B cell (primary cell): ENCODE data around the gene PITHD1. TPM values are rescaled to one million over a fixed set of nuclear protein-coding genes. Genes with fewer than 3 reads are reported as not detected.
"Not testable (repeated sequence)": the region's sequence is repeated elsewhere in the genome, so short reads cannot be mapped to it uniquely, and the experiment has no call there.

ENCODE experiments used
- ATAC-seq: fragments of 200-7000 bp; cut with Tn5 transposase; one replicate; pipeline ENCODE4 v1.10.0; 2021; ENCODE audit warnings: low read depth, mild to moderate bottlenecking, moderate number of reproducible peaks, moderate library complexity
- CTCF ChIA-PET: fragments of 350-600 bp; sonication (Branson Sonifier 250); formaldehyde crosslinking; loops from one replicate; lab custom pipeline; 2021; ENCODE audit warnings: antibody characterized with exemption, inconsistent platforms; lab: Charles Lee
- POLR2A ChIA-PET: fragments of 350-600 bp; sonication (Branson Sonifier 250); formaldehyde crosslinking; loops from one replicate; lab custom pipeline; 2021; ENCODE audit warnings: antibody characterized with exemption; lab: Charles Lee
- DNase-seq: peaks from one replicate; pipeline ENCODE4 v3.0.0; 2013
- H2AFZ ChIP-seq: 2 replicates; pipeline ENCODE4 v1.6.1; 2012; ENCODE audit warnings: mild to moderate bottlenecking, low read depth, low read length; ENCODE audit not compliant: insufficient read depth, poor library complexity, severe bottlenecking
- H3K27ac ChIP-seq, 2 donors: 1 replicate in 1 of 2; 2 replicates in 1 of 2; pipeline ENCODE4 v1.5.1; 2012 to 2013; ENCODE audit warnings: low read length in 2 of 2, mild to moderate bottlenecking in 2 of 2, moderate library complexity in 1 of 2
- H3K27me3 ChIP-seq, 4 experiments: fragments of 200-600 bp in 1 of 4; sonication (generic) in 1 of 4; replicated peaks in 1 of 4; 1 replicate in 2 of 4; 2 replicates in 2 of 4; pipeline versions ENCODE4 v1.6.1 to v1.7.0; 2013 to 2016; ENCODE audit warnings: low read length in 3 of 4, mild to moderate bottlenecking in 2 of 4, mixed read lengths in 1 of 4, moderate library complexity in 1 of 4; ENCODE audit not compliant: insufficient read depth in 4 of 4, control insufficient read depth in 3 of 4; ENCODE audit errors: control extremely low read depth in 1 of 4
- H3K36me3 ChIP-seq, 2 experiments: replicated peaks in 1 of 2; 1 replicate in 1 of 2; 2 replicates in 1 of 2; pipeline versions ENCODE4 v1.6.1 to v1.7.1; 2013; ENCODE audit warnings: low read length in 1 of 2; ENCODE audit not compliant: insufficient read depth in 2 of 2, control insufficient read depth in 1 of 2; ENCODE audit errors: control extremely low read depth in 1 of 2, extremely low read depth in 1 of 2
- H3K4me1 ChIP-seq, 2 donors: fragments of 200-600 bp in 1 of 2; sonication (generic) in 1 of 2; 1 replicate in 1 of 2; 2 replicates in 1 of 2; pipeline versions ENCODE4 v1.5.1 to v1.6.1; 2013 to 2017; ENCODE audit warnings: low read length in 2 of 2; ENCODE audit not compliant: control insufficient read depth in 2 of 2, insufficient read depth in 2 of 2
- H3K4me2 ChIP-seq: replicated peaks from 2 replicates; pipeline ENCODE3; 2012; ENCODE audit warnings: mild to moderate bottlenecking, low read depth, low read length; ENCODE audit not compliant: poor library complexity, severe bottlenecking
- H3K4me3 ChIP-seq, 5 experiments: fragments of 200-600 bp in 1 of 5; sonication (generic) in 1 of 5; 1 replicate in 3 of 5; 2 replicates in 2 of 5; pipeline versions ENCODE4 v1.5.1 to v1.7.0; 2011 to 2016; ENCODE audit warnings: low read length in 4 of 5, mild to moderate bottlenecking in 4 of 5, low read depth in 2 of 5, control low read depth in 1 of 5, moderate library complexity in 1 of 5; ENCODE audit not compliant: insufficient read depth in 1 of 5; ENCODE audit errors: control extremely low read depth in 1 of 5, extremely low read depth in 1 of 5
- H3K79me2 ChIP-seq: fragments of 200-600 bp; sonication (generic); one replicate; pipeline ENCODE4 v1.6.0; 2016; ENCODE audit warnings: low read length; ENCODE audit not compliant: control insufficient read depth, insufficient read depth
- H3K9ac ChIP-seq: fragments of 200-600 bp; sonication (generic); 2 replicates; pipeline ENCODE4 v1.6.1; 2017; ENCODE audit warnings: mild to moderate bottlenecking, low read length, moderate library complexity
- H3K9me3 ChIP-seq, 3 donors: one replicate each; pipeline versions ENCODE4 v1.6.1 to v1.7.1; 2013; ENCODE audit warnings: low read length in 2 of 3; ENCODE audit not compliant: control insufficient read depth in 2 of 3, insufficient read depth in 1 of 3; ENCODE audit errors: control extremely low read depth in 1 of 3
- H4K20me1 ChIP-seq: 2 replicates; pipeline ENCODE4 v1.6.0; 2012; ENCODE audit warnings: mild to moderate bottlenecking, low read length; ENCODE audit not compliant: insufficient read depth, control insufficient read depth, poor library complexity, severe bottlenecking
- H3K27ac Mint-ChIP-seq: one replicate; pipeline ENCODE4 v1.8.0; 2021; ENCODE audit warnings: mixed read lengths
- H3K27me3 Mint-ChIP-seq: one replicate; pipeline ENCODE4 v1.8.0; 2021; ENCODE audit warnings: mixed read lengths
- H3K4me1 Mint-ChIP-seq: one replicate; pipeline ENCODE4 v1.8.0; 2021; ENCODE audit warnings: mixed read lengths
- H3K4me3 Mint-ChIP-seq: one replicate; pipeline ENCODE4 v1.8.0; 2021; ENCODE audit warnings: mixed read lengths
- H3K9me3 Mint-ChIP-seq: one replicate; pipeline ENCODE4 v1.8.0; 2022; ENCODE audit warnings: mixed read lengths; ENCODE audit not compliant: insufficient read depth
- EZH2 ChIP-seq: IDR thresholded peaks from 2 replicates; pipeline ENCODE4 v1.6.1; 2012; ENCODE audit warnings: borderline replicate concordance, low read depth, mild to moderate bottlenecking, moderate library complexity, low read length; ENCODE audit not compliant: insufficient read depth, poor library complexity, severe bottlenecking
- WGBS: methylation state at CpG from one replicate; pipeline ENCODE4 v1.1.5; 2013; ENCODE audit warnings: missing lambda C conversion rate; ENCODE audit not compliant: insufficient coverage; 5-methylcytosine and 5-hydroxymethylcytosine counted together
- intact Hi-C: fragments of 100-400 bp; cut with micrococcal nuclease; formaldehyde crosslinking; loops from one replicate; pipeline ENCODE4 v1.10.0; 2022
- polyA plus RNA-seq: library from polyadenylated mRNA; depleted of rRNA; stranded (reverse); fragments of >200 nt; gene quantifications from 2 replicates; pipeline ENCODE4 v1.2.3, GENCODE V29; 2012
- total RNA-seq, 2 donors: library from RNA; stranded (reverse); fragments of 120-200 nt in 1 of 2; gene quantifications; 1 replicate in 1 of 2; 2 replicates in 1 of 2; pipeline versions ENCODE4 v1.2.3 to v1.2.4, GENCODE V29; 2013 to 2022
- TF ChIP-seq, protein P1 (sequence below): fragments of 200-600 bp; IDR thresholded peaks from one replicate; pipeline ENCODE4 v1.8.0; 2022; ENCODE audit warnings: antibody characterized with exemption, mild to moderate bottlenecking

Gene PITHD1
- total and polyA plus RNA-seq, 2 donors (not counting 1 experiment from before 2014, with no cell fraction given): 32.4 to 62.2 TPM

DNA sequence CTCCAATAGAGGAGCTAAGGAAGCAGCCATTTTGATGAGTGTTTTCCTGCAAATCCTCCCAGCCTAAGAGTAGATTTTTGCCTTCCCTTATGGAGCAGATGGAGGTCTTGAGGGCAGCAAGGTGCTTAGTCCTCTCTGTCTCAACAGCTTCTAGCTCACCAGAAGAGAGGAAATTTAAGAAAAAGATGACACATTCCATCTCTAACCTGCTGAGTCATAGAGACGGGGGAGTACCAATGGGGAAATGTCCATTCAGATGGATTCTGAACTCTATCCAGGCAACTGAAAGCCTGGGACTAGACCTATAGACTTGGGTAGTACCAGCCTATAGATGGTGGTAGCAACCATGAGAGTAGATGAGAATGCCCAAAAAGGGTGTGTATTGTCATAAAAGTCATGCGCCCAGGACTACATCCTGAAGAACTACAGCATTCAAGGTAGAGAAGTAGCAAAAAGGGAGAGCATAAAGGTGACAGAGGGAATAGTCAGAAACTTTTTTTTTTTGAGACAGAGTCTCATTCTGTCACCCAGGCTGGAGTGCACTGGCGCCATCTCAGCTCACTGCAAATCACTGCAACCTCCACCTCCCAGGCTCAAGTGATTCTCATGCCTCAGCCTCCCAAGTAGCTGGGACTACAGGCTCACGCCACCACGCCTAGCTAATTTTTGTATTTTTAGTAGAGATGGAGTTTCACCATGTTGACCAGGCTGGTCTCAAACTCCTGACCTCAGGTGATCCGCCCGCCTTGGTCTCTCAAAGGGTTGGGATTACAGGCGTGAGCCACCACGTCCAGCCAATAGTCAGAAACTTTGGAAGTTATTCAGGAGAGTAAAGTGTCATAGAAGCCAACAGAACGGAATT is 45.6 kb upstream of the PITHD1 start:
- Mint-ChIP-seq H3K4me1 (peaks cover 29% of the 10 kb centered on the region), H3K9me3 (no peaks in the 10 kb centered on the region), H3K27ac (peak overlapping the region; percentile 15), H3K4me3 (no peak overlapping the region), H3K27me3 (no peaks in the 10 kb centered on the region)
- Histone ChIP-seq H3K27me3 (no peaks in the 10 kb centered on the region), H3K27ac (no peak overlapping the region), H3K9me3 (no peaks in the 10 kb centered on the region), H3K4me2 (no peak overlapping the region), H3K79me2 (peaks cover 3% of the 10 kb centered on the region), H2AFZ (no peak overlapping the region), H3K36me3 (no peaks in the 10 kb centered on the region), H4K20me1 (no peaks in the 10 kb centered on the region), H3K9ac (no peak overlapping the region), H3K4me3 (no peak overlapping the region), H3K4me1 (peaks cover 23 to 32% of the 10 kb centered on the region in 2 donors)
- intact Hi-C loops: no loop called here
- ChIA-PET CTCF (interaction anchor here (0.8 kb wide), 1 partner anchor 266 kb away, joined by 3 read pairs; no protein-coding TSS in a partner anchor), POLR2A (interaction anchor here (0.6 kb wide), 1 partner anchor 219 kb away, joined by 4 read pairs; no protein-coding TSS in a partner anchor)
- WGBS: 96% methylated on average over 5 of the region's 10 CpGs
- no peak for TF ChIP-seq EZH2
- TF ChIP-seq, protein P1, sequence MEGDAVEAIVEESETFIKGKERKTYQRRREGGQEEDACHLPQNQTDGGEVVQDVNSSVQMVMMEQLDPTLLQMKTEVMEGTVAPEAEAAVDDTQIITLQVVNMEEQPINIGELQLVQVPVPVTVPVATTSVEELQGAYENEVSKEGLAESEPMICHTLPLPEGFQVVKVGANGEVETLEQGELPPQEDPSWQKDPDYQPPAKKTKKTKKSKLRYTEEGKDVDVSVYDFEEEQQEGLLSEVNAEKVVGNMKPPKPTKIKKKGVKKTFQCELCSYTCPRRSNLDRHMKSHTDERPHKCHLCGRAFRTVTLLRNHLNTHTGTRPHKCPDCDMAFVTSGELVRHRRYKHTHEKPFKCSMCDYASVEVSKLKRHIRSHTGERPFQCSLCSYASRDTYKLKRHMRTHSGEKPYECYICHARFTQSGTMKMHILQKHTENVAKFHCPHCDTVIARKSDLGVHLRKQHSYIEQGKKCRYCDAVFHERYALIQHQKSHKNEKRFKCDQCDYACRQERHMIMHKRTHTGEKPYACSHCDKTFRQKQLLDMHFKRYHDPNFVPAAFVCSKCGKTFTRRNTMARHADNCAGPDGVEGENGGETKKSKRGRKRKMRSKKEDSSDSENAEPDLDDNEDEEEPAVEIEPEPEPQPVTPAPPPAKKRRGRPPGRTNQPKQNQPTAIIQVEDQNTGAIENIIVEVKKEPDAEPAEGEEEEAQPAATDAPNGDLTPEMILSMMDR: no peak
- no peak for DNase-seq
- ATAC-seq: no peak

DNA sequence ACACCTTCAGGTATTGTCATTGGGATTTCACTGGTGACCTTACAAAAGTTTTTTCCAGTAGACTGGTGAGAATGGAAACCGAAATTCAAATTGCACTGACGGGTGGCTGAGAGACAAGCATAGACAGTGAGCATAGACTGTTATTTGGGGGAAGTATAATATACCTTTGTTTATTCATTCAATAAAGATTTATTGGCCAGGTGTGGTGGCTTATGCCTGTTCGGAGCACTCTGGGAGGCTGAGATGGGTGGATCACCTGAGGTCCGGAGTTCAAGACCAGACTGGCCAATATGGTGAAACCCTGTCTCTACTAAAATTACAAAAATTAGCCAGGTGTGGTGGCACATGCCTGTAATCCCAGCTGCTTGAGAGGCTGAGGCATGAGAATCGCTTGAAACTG is 44.9 kb upstream of the PITHD1 start:
- H3K9ac ChIP-seq, H3K27ac Mint-ChIP-seq, CTCF ChIA-PET, H3K27me3 Mint-ChIP-seq, H4K20me1 ChIP-seq, ATAC-seq, H3K4me3 ChIP-seq, H3K4me2 ChIP-seq, H3K27me3 ChIP-seq, intact Hi-C loops, H3K9me3 ChIP-seq, H3K27ac ChIP-seq, H3K36me3 ChIP-seq, H3K9me3 Mint-ChIP-seq, H3K79me2 ChIP-seq, H3K4me3 Mint-ChIP-seq, DNase-seq, H2AFZ ChIP-seq: not testable (repeated sequence)
- WGBS: 94% methylated on average over 3 of the region's 5 CpGs
- POLR2A ChIA-PET: interaction anchor here (0.6 kb wide), 1 partner anchor 220 kb away, joined by 4 read pairs; no protein-coding TSS in a partner anchor
- peaks cover 17 to 25% of the 10 kb centered on the region in 2 donors for H3K4me1 ChIP-seq
- H3K4me1 Mint-ChIP-seq: peaks cover 23% of the 10 kb centered on the region
